ENCODE measurements around the gene TSHZ2.

GRCh38 chr20:53032046-53032445 is 59.9 kb downstream of the TSHZ2 start:
- TF ChIP-seq CTCF (IDR thresholded peaks at IDR 0.05; ENCODE audit: poor library complexity, severe bottlenecking) (no peak), TAF1 (IDR thresholded peaks at IDR 0.05; ENCODE audit: low read depth) (no peak)
